Astrocyte (in vitro differentiated cells and primary cell): ENCODE data around the gene AFF2. TPM values are rescaled to one million over a fixed set of nuclear protein-coding genes. Genes with fewer than 3 reads are reported as not detected.
A peak's percentile ranks its signal among the peaks of the same experiment; 100 is the strongest.

Experiments
- DNase-seq: peaks from one replicate; pipeline ENCODE4 v3.0.0-alpha.2; 2010; ENCODE audit warnings: low read depth
- FAIRE-seq: peaks from 2 replicates; lab custom pipeline; 2011; peaks lifted over from hg19 to GRCh38; lab: Jason Lieb, UNC
- H2AFZ ChIP-seq: 2 replicates; pipeline ENCODE4 v1.6.0; 2012; ENCODE audit warnings: low read depth, low read length, inconsistent platforms
- H3K27ac ChIP-seq: 2 replicates; pipeline ENCODE4 v1.5.1; 2011; ENCODE audit warnings: low read depth, low read length, inconsistent platforms
- H3K27me3 ChIP-seq: 2 replicates; pipeline ENCODE4 v1.6.0; 2011; ENCODE audit warnings: low read length, inconsistent platforms; ENCODE audit not compliant: insufficient read depth
- H3K36me3 ChIP-seq: 2 replicates; pipeline ENCODE4 v1.5.1; 2011; ENCODE audit warnings: low read length, inconsistent platforms; ENCODE audit not compliant: insufficient read depth
- H3K4me1 ChIP-seq: 2 replicates; pipeline ENCODE4 v1.5.1; 2011; ENCODE audit warnings: low read length, inconsistent platforms; ENCODE audit not compliant: insufficient read depth
- H3K4me2 ChIP-seq: 2 replicates; pipeline ENCODE4 v1.6.0; 2012; ENCODE audit warnings: low read length, inconsistent platforms
- H3K4me3 ChIP-seq: 2 replicates; pipeline ENCODE4 v1.5.1; 2011; ENCODE audit warnings: low read depth, mild to moderate bottlenecking, low read length, inconsistent platforms; ENCODE audit not compliant: insufficient read depth
- H3K79me2 ChIP-seq: 2 replicates; pipeline ENCODE4 v1.6.0; 2012; ENCODE audit warnings: mild to moderate bottlenecking, low read length, inconsistent platforms; ENCODE audit not compliant: insufficient read depth
- H3K9ac ChIP-seq: 2 replicates; pipeline ENCODE4 v1.6.0; 2012; ENCODE audit warnings: mild to moderate bottlenecking, low read length, inconsistent platforms
- H3K9me3 ChIP-seq: 2 replicates; pipeline ENCODE4 v1.5.1; 2012; ENCODE audit warnings: low read depth, mild to moderate bottlenecking, low read length, inconsistent platforms; ENCODE audit not compliant: insufficient read depth
- H4K20me1 ChIP-seq: 2 replicates; pipeline ENCODE4 v1.6.0; 2012; ENCODE audit warnings: low read length, inconsistent platforms; ENCODE audit not compliant: insufficient read depth
- H3K27ac Mint-ChIP-seq: one replicate; pipeline ENCODE4 v1.8.0; 2021; ENCODE audit warnings: mild to moderate bottlenecking, mixed read lengths; ENCODE audit not compliant: unreplicated experiment
- H3K27me3 Mint-ChIP-seq: one replicate; pipeline ENCODE4 v1.8.0; 2021; ENCODE audit warnings: low read depth, mixed read lengths; ENCODE audit not compliant: unreplicated experiment
- H3K36me3 Mint-ChIP-seq: one replicate; pipeline ENCODE4 v1.8.0; 2021; ENCODE audit warnings: low read depth, mixed read lengths; ENCODE audit not compliant: unreplicated experiment
- H3K4me1 Mint-ChIP-seq: one replicate; pipeline ENCODE4 v1.8.0; 2021; ENCODE audit warnings: low read depth, mixed read lengths; ENCODE audit not compliant: unreplicated experiment
- H3K4me3 Mint-ChIP-seq: one replicate; pipeline ENCODE4 v1.8.0; 2021; ENCODE audit warnings: mild to moderate bottlenecking, moderate library complexity, mixed read lengths; ENCODE audit not compliant: unreplicated experiment
- H3K9me3 Mint-ChIP-seq: one replicate; pipeline ENCODE4 v1.8.0; 2021; ENCODE audit warnings: mild to moderate bottlenecking, mixed read lengths; ENCODE audit not compliant: unreplicated experiment
- CTCF ChIP-seq: IDR thresholded peaks from 2 replicates; pipeline ENCODE4 v1.5.1; 2011; ENCODE audit warnings: low read depth, mild to moderate bottlenecking, inconsistent platforms, low read length, moderate library complexity; ENCODE audit not compliant: insufficient read depth
- EZH2 ChIP-seq: IDR thresholded peaks from 2 replicates; pipeline ENCODE4 v1.6.1; 2012; ENCODE audit warnings: mild to moderate bottlenecking, low read length, inconsistent platforms; ENCODE audit not compliant: insufficient read depth
- total RNA-seq: library from RNA; stranded (reverse); gene quantifications from 2 replicates; pipeline ENCODE4 v1.2.1, GENCODE V29; 2021

AFF2 gene
- total RNA-seq, 1 donor from 2014 or later = 8.3 TPM

GRCh38 chrX:148893395-148893794, 393.0 kb downstream of the AFF2 start:
- no peak overlapping the region for H3K9ac ChIP-seq
- no peak overlapping the region for H3K4me3 Mint-ChIP-seq
- FAIRE-seq (no peak), DNase-seq (no peak)
- no peak overlapping the region for H3K4me2 ChIP-seq
- no peaks in the 10 kb centered on the region for H3K9me3 Mint-ChIP-seq
- H3K36me3 ChIP-seq = no peaks in the 10 kb centered on the region
- no peaks in the 10 kb centered on the region for H3K79me2 ChIP-seq
- no peaks in the 10 kb centered on the region for H3K27me3 Mint-ChIP-seq
- no peak overlapping the region for H2AFZ ChIP-seq
- no peaks in the 10 kb centered on the region for H3K27me3 ChIP-seq
- H3K4me1 ChIP-seq = no peaks in the 10 kb centered on the region
- H3K36me3 Mint-ChIP-seq = no peaks in the 10 kb centered on the region
- no peak overlapping the region for H3K27ac Mint-ChIP-seq
- no peak overlapping the region for H3K27ac ChIP-seq
- TF ChIP-seq CTCF (no peak), EZH2 (no peak)
- H3K4me1 Mint-ChIP-seq = no peaks in the 10 kb centered on the region
- no peaks in the 10 kb centered on the region for H4K20me1 ChIP-seq
- no peak overlapping the region for H3K4me3 ChIP-seq
- H3K9me3 ChIP-seq = no peaks in the 10 kb centered on the region

GRCh38 chrX:148902581-148902980, 402.2 kb downstream of the AFF2 start:
- no peak overlapping the region for H3K4me3 ChIP-seq
- FAIRE-seq (peak; percentile 85), DNase-seq (no peak)
- Mint-ChIP-seq H3K4me1 (no peaks in the 10 kb centered on the region), H3K4me3 (no peak overlapping the region), H3K27me3 (no peaks in the 10 kb centered on the region), H3K27ac (no peak overlapping the region), H3K36me3 (peaks cover 2% of the 10 kb centered on the region), H3K9me3 (peaks cover 2% of the 10 kb centered on the region)
- H2AFZ ChIP-seq = no peak overlapping the region
- no peaks in the 10 kb centered on the region for H3K36me3 ChIP-seq
- H3K9me3 ChIP-seq = no peaks in the 10 kb centered on the region
- H3K9ac ChIP-seq = no peak overlapping the region
- H3K27me3 ChIP-seq = no peaks in the 10 kb centered on the region
- no peaks in the 10 kb centered on the region for H4K20me1 ChIP-seq
- H3K27ac ChIP-seq = no peak overlapping the region
- TF ChIP-seq CTCF (no peak), EZH2 (no peak)
- no peaks in the 10 kb centered on the region for H3K4me1 ChIP-seq
- H3K4me2 ChIP-seq = no peak overlapping the region
- no peaks in the 10 kb centered on the region for H3K79me2 ChIP-seq

GRCh38 chrX:148903176-148903575, 402.8 kb downstream of the AFF2 start:
- no peaks in the 10 kb centered on the region for H3K9me3 ChIP-seq
- Mint-ChIP-seq H3K36me3 (peaks cover 2% of the 10 kb centered on the region), H3K27ac (no peak overlapping the region), H3K27me3 (no peaks in the 10 kb centered on the region), H3K9me3 (peaks cover 2% of the 10 kb centered on the region), H3K4me1 (no peaks in the 10 kb centered on the region), H3K4me3 (no peak overlapping the region)
- no peaks in the 10 kb centered on the region for H3K27me3 ChIP-seq
- H3K9ac ChIP-seq = no peak overlapping the region
- H4K20me1 ChIP-seq = no peaks in the 10 kb centered on the region
- no peak overlapping the region for H3K4me2 ChIP-seq
- H3K4me3 ChIP-seq = no peak overlapping the region
- no peaks in the 10 kb centered on the region for H3K36me3 ChIP-seq
- H3K79me2 ChIP-seq = no peaks in the 10 kb centered on the region
- DNase-seq = no peak
- TF ChIP-seq EZH2 (no peak), CTCF (no peak)
- FAIRE-seq = peak; percentile 63
- H3K27ac ChIP-seq = no peak overlapping the region
- no peak overlapping the region for H2AFZ ChIP-seq
- H3K4me1 ChIP-seq = no peaks in the 10 kb centered on the region
